ENCODE data around the gene ZNF665.

DNA sequence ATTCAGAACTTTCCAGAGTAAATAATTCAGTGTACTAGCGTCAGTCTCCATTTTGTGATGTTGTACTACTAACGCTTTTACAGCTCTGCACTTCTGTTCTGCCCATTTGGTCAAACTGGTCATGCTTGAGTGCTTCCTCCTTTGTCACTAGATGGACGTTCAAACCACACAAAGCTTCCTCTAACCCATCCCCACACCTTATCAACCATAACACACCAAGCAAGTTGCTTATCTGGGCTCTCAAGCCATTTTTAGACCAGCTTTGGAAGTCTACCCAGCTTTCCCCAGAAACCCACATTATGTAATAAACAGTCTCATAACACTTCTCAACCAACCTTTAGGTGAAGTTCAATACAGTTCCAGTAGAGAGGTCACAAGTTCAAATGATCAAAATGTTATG is 32.0 kb downstream of the ZNF665 start:
- TF ChIP-seq, protein P1, sequence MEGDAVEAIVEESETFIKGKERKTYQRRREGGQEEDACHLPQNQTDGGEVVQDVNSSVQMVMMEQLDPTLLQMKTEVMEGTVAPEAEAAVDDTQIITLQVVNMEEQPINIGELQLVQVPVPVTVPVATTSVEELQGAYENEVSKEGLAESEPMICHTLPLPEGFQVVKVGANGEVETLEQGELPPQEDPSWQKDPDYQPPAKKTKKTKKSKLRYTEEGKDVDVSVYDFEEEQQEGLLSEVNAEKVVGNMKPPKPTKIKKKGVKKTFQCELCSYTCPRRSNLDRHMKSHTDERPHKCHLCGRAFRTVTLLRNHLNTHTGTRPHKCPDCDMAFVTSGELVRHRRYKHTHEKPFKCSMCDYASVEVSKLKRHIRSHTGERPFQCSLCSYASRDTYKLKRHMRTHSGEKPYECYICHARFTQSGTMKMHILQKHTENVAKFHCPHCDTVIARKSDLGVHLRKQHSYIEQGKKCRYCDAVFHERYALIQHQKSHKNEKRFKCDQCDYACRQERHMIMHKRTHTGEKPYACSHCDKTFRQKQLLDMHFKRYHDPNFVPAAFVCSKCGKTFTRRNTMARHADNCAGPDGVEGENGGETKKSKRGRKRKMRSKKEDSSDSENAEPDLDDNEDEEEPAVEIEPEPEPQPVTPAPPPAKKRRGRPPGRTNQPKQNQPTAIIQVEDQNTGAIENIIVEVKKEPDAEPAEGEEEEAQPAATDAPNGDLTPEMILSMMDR (conservative IDR thresholded peaks at IDR 0.05; ENCODE audit: low read depth, low read length) = no peak
- no peak for TF ChIP-seq EZH2 (IDR thresholded peaks at IDR 0.05; ENCODE audit: low read length, unreplicated experiment)
- no peak for TF ChIP-seq EZH2phosphoT487 (IDR thresholded peaks at IDR 0.05; ENCODE audit: borderline replicate concordance, low read length)
